ENCODE measurements around the gene MSRB3. TPM values are rescaled to one million over a fixed set of nuclear protein-coding genes. Genes with fewer than 3 reads are reported as not detected.

Gene MSRB3
- total RNA-seq, 4 donors from 2014 or later = 29.1 to 61.5 (median 50.4) TPM

GRCh38 chr12:65367396-65367795, 88.9 kb downstream of the MSRB3 start:
- TF ChIP-seq CTCF (IDR thresholded peaks at IDR 0.05; ENCODE audit: low read depth) = no peak

- no peak for TF ChIP-seq CTCF (IDR thresholded peaks at IDR 0.05; ENCODE audit: low read depth)
These were observed 89.6 kb downstream of the MSRB3 start for GRCh38 chr12:65368055-65368454.

GRCh38 chr12:65372574-65372973, 94.1 kb downstream of the MSRB3 start:
- TF ChIP-seq CTCF (IDR thresholded peaks at IDR 0.05; ENCODE audit: low read depth) = no peak

GRCh38 chr12:65384240-65384639, 105.8 kb downstream of the MSRB3 start:
- no peak for TF ChIP-seq CTCF (IDR thresholded peaks at IDR 0.05; ENCODE audit: low read depth)

- TF ChIP-seq CTCF (IDR thresholded peaks at IDR 0.05; ENCODE audit: low read depth) = no peak
These were observed 108.9 kb downstream of the MSRB3 start for GRCh38 chr12:65387396-65387795.

- TF ChIP-seq CTCF (IDR thresholded peaks at IDR 0.05; ENCODE audit: low read depth) = no peak
These were observed 111.0 kb downstream of the MSRB3 start for GRCh38 chr12:65389436-65389835.

GRCh38 chr12:65391711-65392110, 113.2 kb downstream of the MSRB3 start:
- no peak for TF ChIP-seq CTCF (IDR thresholded peaks at IDR 0.05; ENCODE audit: low read depth)
